GM10248 (cell line): Measurements from ENCODE around the gene LRP10.

Experiments used
- CTCF ChIA-PET: fragments of 300-600 bp; sonication (Branson Sonifier 250); formaldehyde crosslinking; extraction: SDS; loops from one replicate; lab custom pipeline; 2021; ENCODE audit warnings: antibody characterized with exemption; lab: Yijun Ruan, JAX
- POLR2A ChIA-PET: fragments of 350-650 bp; sonication (Branson Sonifier 250); formaldehyde crosslinking; extraction: SDS; loops from one replicate; lab custom pipeline; 2020; ENCODE audit warnings: antibody characterized with exemption; lab: Yijun Ruan, JAX
- DNase-seq: peaks from one replicate; pipeline ENCODE4 v3.0.0; 2012; ENCODE audit errors: extremely low spot score
- TF ChIP-seq, protein P1 (sequence below): IDR thresholded peaks from 2 replicates; pipeline ENCODE4 v1.5.1; 2012; ENCODE audit warnings: mild to moderate bottlenecking, low read depth; ENCODE audit errors: extremely low read depth, missing control alignments, control extremely low read depth

LRP10 gene

DNA sequence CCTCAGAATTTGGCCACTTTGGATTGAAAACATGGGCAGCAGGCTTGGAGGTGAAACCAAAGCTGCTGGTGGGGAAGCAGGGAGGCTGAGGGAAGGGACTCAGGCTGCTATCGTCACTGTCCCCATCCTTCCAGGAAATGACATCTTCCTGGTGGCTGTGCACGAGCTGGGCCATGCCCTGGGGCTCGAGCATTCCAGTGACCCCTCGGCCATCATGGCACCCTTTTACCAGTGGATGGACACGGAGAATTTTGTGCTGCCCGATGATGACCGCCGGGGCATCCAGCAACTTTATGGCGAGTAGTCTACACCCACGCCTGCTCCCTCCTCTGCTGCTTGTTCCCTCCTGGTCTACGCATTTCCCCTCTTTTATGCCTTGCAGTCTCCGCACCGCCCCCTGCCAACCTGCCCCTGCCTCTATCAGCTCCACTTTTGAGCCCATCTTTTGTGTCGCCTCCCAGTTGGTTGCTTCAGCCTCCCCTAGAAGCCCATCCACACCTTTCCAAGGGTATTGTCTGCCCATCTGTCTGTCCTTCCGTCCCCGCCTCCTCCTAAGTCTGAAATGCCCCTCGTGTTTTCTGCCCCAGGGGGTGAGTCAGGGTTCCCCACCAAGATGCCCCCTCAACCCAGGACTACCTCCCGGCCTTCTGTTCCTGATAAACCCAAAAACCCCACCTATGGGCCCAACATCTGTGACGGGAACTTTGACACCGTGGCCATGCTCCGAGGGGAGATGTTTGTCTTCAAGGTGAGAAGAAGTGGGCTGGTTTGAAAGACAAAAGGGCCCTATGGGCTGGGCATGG lies 28.2 kb upstream of the LRP10 start:
- ChIA-PET POLR2A (no interaction called here), CTCF (interaction anchor here (0.8 to 9.8 kb wide), 9 partner anchors 8 to 273 kb away, joined by 3 to 49 read pairs (median 4); no protein-coding TSS in a partner anchor)
- TF ChIP-seq, protein P1, sequence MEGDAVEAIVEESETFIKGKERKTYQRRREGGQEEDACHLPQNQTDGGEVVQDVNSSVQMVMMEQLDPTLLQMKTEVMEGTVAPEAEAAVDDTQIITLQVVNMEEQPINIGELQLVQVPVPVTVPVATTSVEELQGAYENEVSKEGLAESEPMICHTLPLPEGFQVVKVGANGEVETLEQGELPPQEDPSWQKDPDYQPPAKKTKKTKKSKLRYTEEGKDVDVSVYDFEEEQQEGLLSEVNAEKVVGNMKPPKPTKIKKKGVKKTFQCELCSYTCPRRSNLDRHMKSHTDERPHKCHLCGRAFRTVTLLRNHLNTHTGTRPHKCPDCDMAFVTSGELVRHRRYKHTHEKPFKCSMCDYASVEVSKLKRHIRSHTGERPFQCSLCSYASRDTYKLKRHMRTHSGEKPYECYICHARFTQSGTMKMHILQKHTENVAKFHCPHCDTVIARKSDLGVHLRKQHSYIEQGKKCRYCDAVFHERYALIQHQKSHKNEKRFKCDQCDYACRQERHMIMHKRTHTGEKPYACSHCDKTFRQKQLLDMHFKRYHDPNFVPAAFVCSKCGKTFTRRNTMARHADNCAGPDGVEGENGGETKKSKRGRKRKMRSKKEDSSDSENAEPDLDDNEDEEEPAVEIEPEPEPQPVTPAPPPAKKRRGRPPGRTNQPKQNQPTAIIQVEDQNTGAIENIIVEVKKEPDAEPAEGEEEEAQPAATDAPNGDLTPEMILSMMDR: no peak
- DNase-seq: no peak

DNA sequence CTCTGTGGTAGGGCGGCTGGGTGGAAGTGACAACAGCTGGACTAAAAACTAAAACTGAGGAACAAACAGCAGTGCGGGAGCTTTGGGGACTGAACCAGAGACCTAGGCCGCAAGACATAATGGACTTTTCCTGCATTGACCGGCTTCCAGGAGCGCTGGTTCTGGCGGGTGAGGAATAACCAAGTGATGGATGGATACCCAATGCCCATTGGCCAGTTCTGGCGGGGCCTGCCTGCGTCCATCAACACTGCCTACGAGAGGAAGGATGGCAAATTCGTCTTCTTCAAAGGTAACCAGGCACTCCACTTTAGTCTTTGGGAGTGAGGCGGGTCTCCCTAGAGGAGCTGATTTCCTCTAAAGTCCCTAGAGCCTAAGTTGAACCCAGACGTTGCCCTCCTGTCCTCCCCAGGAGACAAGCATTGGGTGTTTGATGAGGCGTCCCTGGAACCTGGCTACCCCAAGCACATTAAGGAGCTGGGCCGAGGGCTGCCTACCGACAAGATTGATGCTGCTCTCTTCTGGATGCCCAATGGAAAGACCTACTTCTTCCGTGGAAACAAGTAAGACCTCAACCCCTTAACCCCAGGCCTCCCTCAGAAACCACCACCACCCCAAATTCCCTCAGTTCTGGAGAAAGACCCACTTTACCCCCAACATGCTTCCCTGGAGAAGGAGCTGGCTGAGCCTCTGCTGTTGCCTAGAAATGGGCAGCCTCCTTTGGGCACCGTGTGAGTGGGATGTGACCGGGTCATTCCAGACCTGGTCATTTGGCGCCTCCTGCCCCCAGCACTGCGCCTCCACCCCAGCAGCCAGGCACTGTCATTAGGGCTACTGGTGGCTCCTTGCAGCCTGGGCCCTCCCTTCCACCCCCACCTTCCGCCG lies 27.1 kb upstream of the LRP10 start:
- POLR2A ChIA-PET: no interaction called here

DNA sequence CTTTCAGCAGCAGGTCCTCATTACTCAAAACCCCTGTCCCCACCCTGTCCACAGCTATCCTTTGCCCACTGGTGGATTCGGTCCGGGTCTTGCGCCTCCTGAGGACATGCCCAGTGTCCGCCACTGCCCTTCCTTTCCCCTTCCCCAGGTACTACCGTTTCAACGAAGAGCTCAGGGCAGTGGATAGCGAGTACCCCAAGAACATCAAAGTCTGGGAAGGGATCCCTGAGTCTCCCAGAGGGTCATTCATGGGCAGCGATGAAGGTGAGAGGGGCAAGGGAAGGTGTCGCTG lies 26.5 kb upstream of the LRP10 start:
- ChIA-PET POLR2A (no interaction called here), CTCF (interaction anchor here (0.6 to 9.8 kb wide), 11 partner anchors 8 to 274 kb away, joined by 3 to 49 read pairs (median 4); partner anchors contain the start of gene ABHD4)
- TF ChIP-seq, protein P1: no peak
- no peak for DNase-seq

More for the DNA sequence above, 27.1 kb upstream of the LRP10 start:
- no peak for DNase-seq
- CTCF ChIA-PET: interaction anchor here (0.7 to 9.8 kb wide), 9 partner anchors 9 to 274 kb away, joined by 3 to 49 read pairs (median 4); partner anchors contain the start of gene ABHD4
- TF ChIP-seq, protein P1: no peak

DNA sequence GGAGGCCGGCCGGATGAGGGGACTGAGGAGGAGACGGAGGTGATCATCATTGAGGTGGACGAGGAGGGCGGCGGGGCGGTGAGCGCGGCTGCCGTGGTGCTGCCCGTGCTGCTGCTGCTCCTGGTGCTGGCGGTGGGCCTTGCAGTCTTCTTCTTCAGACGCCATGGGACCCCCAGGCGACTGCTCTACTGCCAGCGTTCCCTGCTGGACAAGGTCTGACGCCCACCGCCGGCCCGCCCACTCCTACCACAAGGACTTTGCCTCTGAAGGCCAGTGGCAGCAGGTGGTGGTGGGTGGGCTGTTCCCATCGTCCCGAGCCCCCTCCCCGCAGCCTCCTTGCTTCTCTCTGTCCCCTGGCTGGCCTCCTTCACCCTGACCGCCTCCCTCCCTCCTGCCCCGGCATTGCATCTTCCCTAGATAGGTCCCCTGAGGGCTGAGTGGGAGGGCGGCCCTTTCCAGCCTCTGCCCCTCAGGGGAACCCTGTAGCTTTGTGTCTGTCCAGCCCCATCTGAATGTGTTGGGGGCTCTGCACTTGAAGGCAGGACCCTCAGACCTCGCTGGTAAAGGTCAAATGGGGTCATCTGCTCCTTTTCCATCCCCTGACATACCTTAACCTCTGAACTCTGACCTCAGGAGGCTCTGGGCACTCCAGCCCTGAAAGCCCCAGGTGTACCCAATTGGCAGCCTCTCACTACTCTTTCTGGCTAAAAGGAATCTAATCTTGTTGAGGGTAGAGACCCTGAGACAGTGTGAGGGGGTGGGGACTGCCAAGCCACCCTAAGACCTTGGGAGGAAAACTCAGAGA lies 25.5 kb upstream of the LRP10 start:
- DNase-seq: no peak
- CTCF ChIA-PET: interaction anchor here (0.9 to 17.4 kb wide), 6 partner anchors 9 to 68 kb away, joined by 3 to 262 read pairs (median 8); partner anchors contain the start of gene SLC7A7
- TF ChIP-seq, protein P1: no peak
- POLR2A ChIA-PET: no interaction called here

DNA sequence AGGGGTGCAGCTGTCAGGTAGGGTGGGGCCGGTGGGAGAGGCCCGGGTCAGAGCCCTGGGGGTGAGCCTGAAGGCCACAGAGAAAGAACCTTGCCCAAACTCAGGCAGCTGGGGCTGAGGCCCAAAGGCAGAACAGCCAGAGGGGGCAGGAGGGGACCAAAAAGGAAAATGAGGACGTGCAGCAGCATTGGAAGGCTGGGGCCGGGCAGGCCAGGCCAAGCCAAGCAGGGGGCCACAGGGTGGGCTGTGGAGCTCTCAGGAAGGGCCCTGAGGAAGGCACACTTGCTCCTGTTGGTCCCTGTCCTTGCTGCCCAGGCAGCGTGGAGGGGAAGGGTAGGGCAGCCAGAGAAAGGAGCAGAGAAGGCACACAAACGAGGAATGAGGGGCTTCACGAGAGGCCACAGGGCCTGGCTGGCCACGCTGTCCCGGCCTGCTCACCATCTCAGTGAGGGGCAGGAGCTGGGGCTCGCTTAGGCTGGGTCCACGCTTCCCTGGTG lies 24.7 kb upstream of the LRP10 start:
- DNase-seq: no peak
- ChIA-PET POLR2A (no interaction called here), CTCF (interaction anchor here (0.9 to 17.4 kb wide), 2 partner anchors 29 to 189 kb away, joined by 4 to 262 read pairs; partner anchors contain the start of gene SLC7A7)
- TF ChIP-seq, protein P1: no peak
